ENCODE data around the gene LARGE1.

The LARGE1 gene

GRCh38 chr22:33811686-33812085 lies 108.6 kb downstream of the LARGE1 start:
- DNase-seq = no peak

DNA sequence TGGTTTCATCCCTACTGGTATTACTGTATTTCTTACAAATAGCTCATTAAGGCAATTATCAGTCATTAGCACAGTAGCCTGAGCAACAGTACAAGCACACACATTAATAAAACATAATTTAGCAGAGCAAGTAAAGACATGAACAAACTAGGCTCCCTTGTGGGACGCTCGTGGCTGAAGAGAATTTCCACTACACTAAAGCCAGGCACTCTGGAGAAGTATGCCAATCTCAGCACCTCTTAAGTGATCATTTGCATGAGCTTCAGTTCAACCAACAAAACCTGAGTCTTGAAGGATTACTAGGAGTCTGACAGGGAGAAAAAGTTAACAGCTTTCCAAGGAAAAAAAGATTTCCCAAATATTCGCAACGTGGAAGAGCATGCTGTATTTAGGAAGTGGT lies 109.1 kb downstream of the LARGE1 start:
- DNase-seq = no peak

GRCh38 chr22:33807470-33807869 lies 112.8 kb downstream of the LARGE1 start:
- no peak for DNase-seq

- no peak for DNase-seq
Measured at GRCh38 chr22:33806191-33806590, 114.1 kb downstream of the LARGE1 start.

- no peak for DNase-seq
Measured at GRCh38 chr22:33803371-33804282, 116.6 kb downstream of the LARGE1 start.

GRCh38 chr22:33798401-33798800 lies 121.9 kb downstream of the LARGE1 start:
- no peak for DNase-seq

GRCh38 chr22:33796494-33796893 lies 123.8 kb downstream of the LARGE1 start:
- no peak for DNase-seq

DNA sequence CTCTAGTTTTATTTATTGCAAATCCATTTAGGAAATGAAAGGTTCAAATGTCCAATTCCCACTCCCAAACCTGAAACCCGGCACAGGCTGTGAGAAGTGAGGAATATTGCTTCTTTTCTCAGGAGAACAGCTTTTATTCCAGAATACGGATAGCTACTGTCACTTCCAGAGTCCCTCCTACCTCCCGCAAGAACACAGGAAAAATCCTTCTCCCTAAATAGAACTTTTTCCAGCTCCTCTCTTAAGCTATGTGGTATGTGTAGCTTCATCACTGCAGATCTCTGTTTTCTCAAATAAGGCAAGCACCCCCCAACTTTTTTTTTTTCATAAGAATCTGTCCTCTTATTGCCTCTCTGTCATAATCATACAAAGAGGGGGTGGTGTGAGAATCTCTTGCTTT lies 126.8 kb downstream of the LARGE1 start:
- DNase-seq = no peak

DNA sequence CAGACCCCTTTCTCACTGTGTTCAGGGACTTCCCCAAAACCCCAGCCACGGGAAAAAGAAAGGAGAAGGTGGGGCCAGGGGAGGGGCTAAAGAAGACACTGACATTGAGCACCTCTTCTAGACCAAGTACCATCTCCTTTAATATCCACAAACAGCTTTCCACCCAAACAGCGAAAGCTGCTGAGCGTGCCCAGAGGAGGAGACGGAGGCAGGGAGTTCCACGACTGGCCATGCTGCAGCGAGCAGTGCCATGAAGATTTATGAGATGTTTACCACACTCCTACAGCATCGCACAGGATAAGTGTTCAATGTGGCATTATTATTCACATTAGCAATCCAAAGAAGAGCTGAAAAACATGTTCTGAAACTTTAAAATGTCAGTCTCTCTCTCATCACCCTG lies 127.4 kb downstream of the LARGE1 start:
- no peak for DNase-seq

- DNase-seq = no peak
Measured at GRCh38 chr22:33789690-33790253, 130.5 kb downstream of the LARGE1 start.

DNA sequence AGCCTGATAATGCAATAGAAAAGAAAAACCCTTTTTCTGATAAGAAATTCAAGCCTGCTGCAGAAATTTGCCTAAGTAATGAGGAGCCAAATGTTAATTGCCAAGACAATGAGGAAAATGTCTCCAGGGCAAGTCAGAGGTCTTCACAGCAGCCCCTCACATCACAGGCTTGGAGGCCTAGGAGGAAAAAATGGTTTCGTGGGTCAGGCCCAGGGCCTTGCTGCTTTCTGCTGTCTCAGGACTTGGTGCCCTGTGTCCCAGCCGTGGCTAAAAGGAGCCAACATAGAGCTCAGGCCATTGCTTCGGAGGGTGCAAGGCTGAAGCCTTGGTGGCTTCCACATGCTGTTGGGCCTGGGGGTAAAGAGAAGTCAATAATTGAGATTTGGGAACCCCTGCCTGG lies 131.3 kb downstream of the LARGE1 start:
- DNase-seq = no peak

GRCh38 chr22:33787645-33788456 lies 132.4 kb downstream of the LARGE1 start:
- no peak for DNase-seq

- no peak for DNase-seq
Measured at GRCh38 chr22:33786149-33786548, 134.1 kb downstream of the LARGE1 start.

DNA sequence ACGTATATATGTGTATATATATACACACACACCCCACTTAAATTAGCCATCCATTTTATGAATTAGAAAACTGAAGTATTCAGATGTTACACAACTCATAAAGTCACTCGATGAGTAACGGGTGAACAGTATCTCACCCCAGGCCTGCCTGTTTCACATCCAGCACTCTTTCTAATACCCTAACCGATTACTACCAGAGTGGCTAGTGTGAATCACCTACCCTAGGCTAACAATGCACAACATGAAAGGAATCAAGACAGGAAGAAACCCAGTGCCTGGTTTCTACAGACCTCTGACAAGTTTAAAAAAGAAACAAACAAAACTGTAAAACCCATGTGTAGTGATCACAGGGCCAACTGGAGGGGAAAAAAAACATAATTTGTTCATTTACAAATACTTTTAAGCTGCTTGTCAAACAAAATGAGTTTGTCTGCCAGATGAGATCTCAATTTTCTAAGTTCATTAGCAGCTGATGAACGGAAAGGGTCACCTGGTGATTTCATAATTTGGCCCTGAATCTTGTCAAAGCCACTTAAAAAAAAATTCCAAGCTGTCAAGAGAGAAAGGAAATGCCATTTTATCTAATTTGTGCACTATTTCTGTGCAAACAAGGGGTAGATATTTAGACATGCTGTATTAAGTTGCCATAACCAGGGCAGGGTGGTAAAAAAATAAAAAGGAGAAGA lies 134.8 kb downstream of the LARGE1 start:
- no peak for DNase-seq

DNA sequence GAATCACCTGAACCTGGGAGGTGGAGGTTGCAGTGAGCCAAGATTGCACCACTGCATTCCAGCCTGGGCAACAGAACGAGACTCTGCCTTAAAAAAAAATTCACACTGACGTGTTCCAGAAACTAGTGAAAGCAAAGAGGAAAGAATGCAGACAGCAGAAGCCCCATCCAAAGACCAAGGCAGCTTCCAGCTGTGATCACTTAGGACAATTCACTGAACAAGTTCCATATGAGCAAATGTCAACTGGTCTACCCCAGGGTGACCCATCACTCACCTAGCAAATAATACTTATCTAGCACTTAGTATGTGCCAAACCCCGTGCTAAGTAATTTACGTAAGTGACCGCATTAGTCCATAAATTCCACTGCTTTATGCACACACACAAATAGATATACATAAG lies 138.9 kb downstream of the LARGE1 start:
- no peak for DNase-seq

GRCh38 chr22:33780531-33781136 lies 139.6 kb downstream of the LARGE1 start:
- no peak for DNase-seq

DNA sequence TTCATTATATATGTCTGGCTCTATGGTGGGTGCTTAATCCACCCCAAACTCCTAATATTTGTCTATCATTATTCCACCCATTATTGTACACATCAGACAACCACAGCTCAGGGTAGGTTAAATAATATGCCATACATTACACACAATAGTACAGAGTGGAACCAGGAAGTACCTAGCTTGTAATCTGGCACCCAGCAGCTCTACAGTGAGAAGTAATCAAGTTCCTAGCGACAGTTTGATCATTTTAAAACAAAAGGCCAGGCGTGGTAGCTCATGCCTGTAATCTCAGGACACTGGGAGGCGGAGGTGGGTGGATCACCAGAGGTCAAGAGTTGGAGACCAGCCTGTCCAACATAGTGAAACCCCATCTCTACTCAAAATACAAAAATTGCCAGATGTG lies 141.0 kb downstream of the LARGE1 start:
- no peak for DNase-seq

DNA sequence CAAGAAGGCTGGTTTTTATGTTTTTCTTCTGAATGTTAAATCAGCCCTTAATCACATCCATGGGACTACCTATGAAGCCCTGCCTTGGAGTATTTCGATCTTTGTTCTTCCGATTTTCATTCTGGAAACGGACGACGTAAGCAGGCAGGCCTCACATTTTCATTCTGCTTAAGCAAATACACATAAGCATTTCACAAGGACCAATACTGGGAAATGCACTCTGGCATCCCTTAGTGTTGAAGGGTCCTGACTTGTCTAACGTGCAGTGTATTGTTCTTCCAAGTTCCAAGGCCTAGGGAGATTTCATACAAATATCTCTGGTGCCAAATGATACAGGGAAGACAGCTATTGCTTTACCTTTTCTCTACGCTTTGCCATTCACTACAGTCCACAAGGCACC lies 143.8 kb downstream of the LARGE1 start:
- no peak for DNase-seq

- no peak for DNase-seq
Measured at GRCh38 chr22:33774781-33775180, 145.5 kb downstream of the LARGE1 start.

DNA sequence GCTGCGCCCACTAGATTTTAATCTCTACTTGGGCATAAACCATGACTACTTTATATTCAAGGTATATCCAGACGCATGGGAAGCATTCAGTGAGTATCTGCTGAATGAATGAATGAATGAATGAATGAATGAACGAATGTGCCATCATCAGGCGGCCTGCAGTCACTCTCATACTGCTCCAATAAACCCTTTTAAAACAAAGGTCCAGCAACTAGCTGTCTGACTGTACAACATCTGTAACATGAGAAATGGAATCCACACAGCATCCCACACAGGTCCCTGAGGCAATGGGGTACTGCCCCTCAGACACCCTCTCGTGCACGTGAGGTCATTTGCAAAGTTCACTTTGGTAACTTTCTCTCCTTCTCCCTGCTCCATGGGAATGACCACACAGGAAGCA lies 147.5 kb downstream of the LARGE1 start:
- no peak for DNase-seq

GRCh38 chr22:33771136-33771535 lies 149.1 kb downstream of the LARGE1 start:
- no peak for DNase-seq

- no peak for DNase-seq
Measured at GRCh38 chr22:33770723-33771122, 149.6 kb downstream of the LARGE1 start.

- no peak for DNase-seq
Measured at GRCh38 chr22:33766091-33766490, 154.2 kb downstream of the LARGE1 start.
